ENCODE results near the gene GRPEL1. TPM values are rescaled to one million over a fixed set of nuclear protein-coding genes. Genes with fewer than 3 reads are reported as not detected.

Gene GRPEL1
- total and polyA plus RNA-seq, 10 of the 15 experiments (the other 5 are each of a cell fraction or from before 2014, with no cell fraction given) = 30.8 to 119 (median 67.6) TPM

- no peak for TF ChIP-seq BCL11A (IDR thresholded peaks at IDR 0.05; ENCODE audit: low read depth, low read length)
- no peak for TF ChIP-seq RCOR1 (conservative IDR thresholded peaks at IDR 0.05; ENCODE audit: low read depth, low read length)
- TF ChIP-seq NBN (IDR thresholded peaks at IDR 0.05) = no peak
- no peak for TF ChIP-seq POU2F2 (IDR thresholded peaks at IDR 0.05; ENCODE audit: borderline replicate concordance, low read depth, low read length)
- TF ChIP-seq, protein P1, sequence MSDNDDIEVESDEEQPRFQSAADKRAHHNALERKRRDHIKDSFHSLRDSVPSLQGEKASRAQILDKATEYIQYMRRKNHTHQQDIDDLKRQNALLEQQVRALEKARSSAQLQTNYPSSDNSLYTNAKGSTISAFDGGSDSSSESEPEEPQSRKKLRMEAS (IDR thresholded peaks at IDR 0.05; ENCODE audit: low read depth, low read length) = no peak
- TF ChIP-seq MEF2A (IDR thresholded peaks at IDR 0.05; ENCODE audit: insufficient read depth, low read depth, low read length) = no peak
- no peak for TF ChIP-seq SMAD1 (IDR thresholded peaks at IDR 0.05; ENCODE audit: low read depth, partially characterized antibody)
- TF ChIP-seq SREBF2 (IDR thresholded peaks at IDR 0.05; ENCODE audit: low read length) = no peak
- no peak for TF ChIP-seq DPF2 (IDR thresholded peaks at IDR 0.05)
- TF ChIP-seq ZZZ3 (IDR thresholded peaks at IDR 0.05; ENCODE audit: control insufficient read depth, insufficient read length, low read depth) = no peak
Measured at GRCh38 chr4:7107166-7107905, 39.5 kb upstream of the GRPEL1 start (continued).

DNA sequence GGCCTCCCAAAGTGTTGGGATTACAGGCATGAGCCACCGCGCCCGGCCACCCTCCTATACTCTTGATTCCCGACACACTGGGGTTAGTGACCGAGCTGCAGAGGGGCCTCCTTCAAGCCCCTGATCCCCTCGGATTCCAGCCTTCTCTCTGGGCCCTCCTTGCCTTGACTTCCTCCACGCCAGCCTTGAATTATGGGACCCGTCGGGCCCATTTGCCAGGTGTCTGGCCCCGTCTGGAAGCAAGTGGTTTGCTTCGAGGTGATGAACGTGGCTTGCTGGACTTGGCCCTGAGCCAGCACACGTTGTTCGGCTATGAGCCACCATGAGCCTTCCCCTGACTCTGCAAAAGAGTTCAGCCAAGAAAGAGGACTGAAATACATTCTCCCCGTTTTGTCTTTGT lies 37.4 kb upstream of the GRPEL1 start:
- no TSS peak for BruUV-seq (replicated peaks)
- ChIA-PET POLR2A (no interaction called here), CTCF (interaction anchor here (4.4 kb wide), 1 partner anchor 23 kb away, joined by 24 read pairs; no protein-coding TSS in a partner anchor), RAD21 (ENCODE audit: unreplicated experiment) (no interaction called here), SMC1A (ENCODE audit: uncharacterized antibody, unreplicated experiment) (no interaction called here)
- H3K27me3 ChIP-seq (replicated peaks in 1 of 2; ENCODE audit: control insufficient read depth in 2 of 2, insufficient read depth in 2 of 2, low read length in 1 of 2) = peaks cover 0 to 3% of the 10 kb centered on the region in 2 experiments; a peak in 2 of 4 replicates
- no peaks in the 10 kb centered on the region for H4K20me1 ChIP-seq (ENCODE audit: control insufficient read depth, insufficient read depth)
- no peaks in the 10 kb centered on the region; the same call in 2 of the 3 replicates for H3K9me3 ChIP-seq (replicated peaks; ENCODE audit: control insufficient read depth, insufficient read depth, low read length)
- FAIRE-seq (no peak), ATAC-seq (no peak), DNase-seq (ENCODE audit: low read depth, low spot score) (no peak)
- no peaks in the 10 kb centered on the region for H3K36me3 ChIP-seq (ENCODE audit: control insufficient read depth in 2 of 2, insufficient read depth in 2 of 2, low read length in 1 of 2)
- no peak overlapping the region for H3K27ac ChIP-seq (ENCODE audit: control insufficient read depth, insufficient read depth)
- H3K4me2 ChIP-seq (ENCODE audit: control insufficient read depth, insufficient read depth) = no peak overlapping the region
- peaks cover 7% of the 10 kb centered on the region for H3K4me1 ChIP-seq (ENCODE audit: control insufficient read depth, insufficient read depth, low read length)
- H2AFZ ChIP-seq (ENCODE audit: control insufficient read depth, low read depth, low read length) = no peak overlapping the region
- in situ Hi-C loops (cut with MboI) (no loop called here), intact Hi-C loops (cut with micrococcal nuclease; ENCODE audit: unreplicated experiment) (no loop called here)
- H3K79me2 ChIP-seq (ENCODE audit: control insufficient read depth, insufficient read depth, low read length) = no peaks in the 10 kb centered on the region
- no peak overlapping the region for H3K9ac ChIP-seq (ENCODE audit: control insufficient read depth, insufficient read depth, low read length)
- no peak overlapping the region for H3K4me3 ChIP-seq
- WGBS (ENCODE audit: insufficient coverage, insufficient replicate concordance, low lambda C conversion rate, missing lambda C conversion rate) = 21% methylated on average over 15 of the region's 15 CpGs
- TF ChIP-seq, protein P2, sequence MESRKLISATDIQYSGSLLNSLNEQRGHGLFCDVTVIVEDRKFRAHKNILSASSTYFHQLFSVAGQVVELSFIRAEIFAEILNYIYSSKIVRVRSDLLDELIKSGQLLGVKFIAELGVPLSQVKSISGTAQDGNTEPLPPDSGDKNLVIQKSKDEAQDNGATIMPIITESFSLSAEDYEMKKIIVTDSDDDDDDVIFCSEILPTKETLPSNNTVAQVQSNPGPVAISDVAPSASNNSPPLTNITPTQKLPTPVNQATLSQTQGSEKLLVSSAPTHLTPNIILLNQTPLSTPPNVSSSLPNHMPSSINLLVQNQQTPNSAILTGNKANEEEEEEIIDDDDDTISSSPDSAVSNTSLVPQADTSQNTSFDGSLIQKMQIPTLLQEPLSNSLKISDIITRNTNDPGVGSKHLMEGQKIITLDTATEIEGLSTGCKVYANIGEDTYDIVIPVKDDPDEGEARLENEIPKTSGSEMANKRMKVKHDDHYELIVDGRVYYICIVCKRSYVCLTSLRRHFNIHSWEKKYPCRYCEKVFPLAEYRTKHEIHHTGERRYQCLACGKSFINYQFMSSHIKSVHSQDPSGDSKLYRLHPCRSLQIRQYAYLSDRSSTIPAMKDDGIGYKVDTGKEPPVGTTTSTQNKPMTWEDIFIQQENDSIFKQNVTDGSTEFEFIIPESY (IDR thresholded peaks at IDR 0.05) = no peak
- TF ChIP-seq NBN (IDR thresholded peaks at IDR 0.05) (no peak), MXI1 (IDR thresholded peaks at IDR 0.05; ENCODE audit: low read depth, low read length) (no peak), STAT1 (conservative IDR thresholded peaks at IDR 0.05) (no peak), NRF1 (conservative IDR thresholded peaks at IDR 0.05; ENCODE audit: low read depth, low read length) (no peak), ZNF592 (IDR thresholded peaks at IDR 0.05) (no peak), IRF4 (IDR thresholded peaks at IDR 0.05; ENCODE audit: low read depth, low read length) (no peak)
